Effector CD4-positive, alpha-beta T cell (primary cell): ENCODE results near the gene PRLH.
"Not testable (repeated sequence)": the region's sequence is repeated elsewhere in the genome, so short reads cannot be mapped to it uniquely, and the experiment has no call there.

Experiments
- DNase-seq: peaks from one replicate; pipeline ENCODE4 v3.0.0-alpha.2; 2020

The PRLH gene

DNA sequence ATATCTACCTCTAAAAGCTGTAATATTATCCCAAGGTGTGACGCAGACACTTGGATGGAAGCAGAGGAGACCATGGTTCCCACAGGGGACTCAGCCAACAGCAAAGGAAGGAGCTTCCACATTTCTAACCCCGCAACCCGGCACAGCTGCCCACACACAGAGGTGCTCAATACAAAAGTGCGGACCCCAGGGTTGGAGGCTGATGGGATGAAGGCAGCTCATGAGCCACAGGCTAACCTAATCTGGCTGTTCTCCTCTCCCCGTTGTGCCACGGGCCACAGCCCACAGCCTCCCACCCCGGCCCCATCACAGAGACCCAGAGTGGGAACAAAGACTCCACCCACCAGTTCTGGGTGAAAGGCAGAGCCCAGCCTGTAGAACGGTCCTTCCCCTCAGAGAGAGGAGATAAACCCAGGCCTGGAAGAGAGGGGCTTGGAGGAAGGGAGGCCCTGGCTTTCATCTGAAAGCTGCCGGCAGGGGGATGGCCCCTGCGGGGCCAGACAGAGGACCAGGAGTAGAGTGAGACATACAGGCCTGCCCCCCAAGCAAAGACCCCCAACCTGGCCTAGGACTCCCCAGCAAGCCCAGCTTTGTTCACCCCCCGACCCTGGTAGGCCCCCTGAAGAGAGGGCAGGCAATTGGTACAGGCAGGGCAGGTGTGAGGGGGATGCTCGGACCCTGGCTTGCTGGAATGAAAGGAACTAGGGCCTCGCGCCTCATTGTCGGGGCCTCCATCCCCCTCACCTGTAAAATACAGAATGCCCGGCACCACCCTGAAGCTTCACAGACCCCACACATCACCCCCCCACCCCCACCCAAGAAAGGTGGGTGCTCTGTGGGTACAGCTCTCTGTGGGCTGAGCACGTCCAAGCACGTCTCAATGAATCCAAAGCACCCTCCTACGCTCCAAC is 17.3 kb downstream of the PRLH start:
- no peak for DNase-seq

DNA sequence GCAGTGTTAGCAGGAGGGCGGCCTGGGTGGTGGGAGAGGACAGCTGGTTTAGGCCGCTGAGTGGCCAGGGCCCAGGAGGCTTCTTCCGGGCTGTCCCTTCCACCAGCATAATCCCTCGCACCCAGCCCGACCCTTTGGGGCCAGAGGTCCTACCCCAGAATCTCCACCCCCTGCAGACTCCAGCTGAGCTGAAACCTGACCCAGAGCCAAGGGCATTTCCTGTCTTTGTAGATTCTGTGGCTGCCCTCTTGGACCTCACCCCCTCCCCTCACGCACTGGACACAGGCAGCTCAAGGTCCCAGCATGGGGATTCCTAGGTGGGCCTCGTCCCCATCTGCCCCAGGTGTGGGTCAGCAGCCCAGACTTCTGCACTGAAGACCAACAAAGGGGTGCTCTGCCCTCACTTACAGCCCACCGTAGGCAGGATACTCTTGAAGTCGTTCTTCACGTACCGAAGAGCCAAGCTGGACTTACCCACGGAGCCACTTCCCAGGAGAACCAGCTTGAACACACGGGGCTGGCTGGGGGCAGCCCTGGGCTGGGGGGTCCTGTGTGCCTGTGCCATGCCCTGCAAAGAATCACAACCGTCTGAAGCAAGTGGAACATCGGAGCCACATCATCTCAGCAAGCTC is 19.3 kb downstream of the PRLH start:
- no peak for DNase-seq

DNA sequence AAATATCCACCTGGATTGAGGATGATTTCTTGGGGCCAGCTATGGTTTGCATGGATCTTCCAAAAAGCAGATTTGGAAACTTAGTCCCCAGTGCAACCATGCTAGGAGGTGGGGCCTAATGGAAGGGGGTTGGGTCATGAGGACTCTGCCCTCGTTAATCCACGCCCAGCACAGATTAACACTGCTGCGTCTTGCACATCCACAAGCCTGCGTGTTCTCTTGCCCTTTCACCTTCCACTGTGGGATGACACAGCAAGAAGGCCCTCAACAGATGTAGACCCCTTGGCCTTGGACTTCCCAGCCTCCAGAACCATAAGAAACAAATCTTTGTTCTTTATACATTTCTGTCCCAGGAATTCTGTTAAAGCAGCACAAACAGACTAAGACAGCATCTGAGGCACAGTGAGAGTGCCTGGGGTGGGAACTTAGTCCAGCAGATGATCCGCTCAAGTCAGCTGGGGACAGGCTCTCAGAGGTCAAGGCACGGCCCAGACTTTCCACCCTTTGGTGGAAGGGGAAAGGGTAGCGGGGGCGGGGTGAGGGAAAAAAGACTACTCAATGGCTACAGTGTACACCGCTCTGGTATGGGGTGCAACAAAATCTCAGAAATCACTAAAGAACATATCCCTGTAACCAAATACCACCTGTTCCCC is 21.8 kb downstream of the PRLH start:
- no peak for DNase-seq

DNA sequence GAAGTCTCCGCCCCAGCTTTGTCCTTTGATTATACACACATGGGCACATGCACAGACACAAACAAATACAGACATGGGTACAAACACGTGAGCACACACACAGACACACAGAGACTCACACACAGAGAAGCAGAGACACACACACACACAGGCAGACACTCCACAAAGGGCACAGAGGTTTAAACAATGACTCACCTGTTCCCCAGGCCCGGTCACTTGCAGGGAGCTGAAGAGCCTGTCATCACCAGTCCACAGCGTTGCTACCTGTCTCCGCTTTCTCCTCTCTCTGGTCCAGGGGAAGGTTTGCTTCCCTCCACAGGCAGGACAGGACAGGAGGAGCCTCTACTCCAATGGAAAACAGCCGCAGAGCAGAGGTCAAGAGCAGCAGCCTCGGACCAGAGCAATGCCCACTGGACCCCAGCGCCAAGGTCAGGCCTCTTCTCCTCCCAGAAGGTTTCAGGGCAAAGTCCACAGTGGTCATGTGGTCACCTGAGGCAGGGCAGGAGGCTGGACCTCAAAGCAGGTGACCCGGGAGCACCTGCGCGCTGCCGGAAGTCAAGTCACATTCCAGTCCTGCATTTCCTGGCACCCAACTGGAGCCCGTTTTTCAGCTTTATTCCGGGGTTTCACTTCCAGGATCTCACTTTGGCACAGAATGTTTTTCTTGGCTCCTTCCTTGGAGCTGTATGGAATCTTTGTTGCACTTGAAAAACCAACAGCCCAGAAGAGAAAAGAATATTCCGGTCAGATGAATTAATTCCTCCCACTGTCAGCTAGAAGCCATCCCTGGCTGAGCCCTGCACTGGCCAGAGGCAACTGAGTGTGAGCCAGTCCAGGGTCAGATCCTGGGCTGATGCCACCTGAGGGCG is 24.1 kb downstream of the PRLH start, which contains the start of gene RAB17:
Gene RAB17, minus strand, starts transcription at position 463 of the 869 bp plus-strand sequence. CDS start 4,580 bp downstream, outside the sequence.
- no peak for DNase-seq

DNA sequence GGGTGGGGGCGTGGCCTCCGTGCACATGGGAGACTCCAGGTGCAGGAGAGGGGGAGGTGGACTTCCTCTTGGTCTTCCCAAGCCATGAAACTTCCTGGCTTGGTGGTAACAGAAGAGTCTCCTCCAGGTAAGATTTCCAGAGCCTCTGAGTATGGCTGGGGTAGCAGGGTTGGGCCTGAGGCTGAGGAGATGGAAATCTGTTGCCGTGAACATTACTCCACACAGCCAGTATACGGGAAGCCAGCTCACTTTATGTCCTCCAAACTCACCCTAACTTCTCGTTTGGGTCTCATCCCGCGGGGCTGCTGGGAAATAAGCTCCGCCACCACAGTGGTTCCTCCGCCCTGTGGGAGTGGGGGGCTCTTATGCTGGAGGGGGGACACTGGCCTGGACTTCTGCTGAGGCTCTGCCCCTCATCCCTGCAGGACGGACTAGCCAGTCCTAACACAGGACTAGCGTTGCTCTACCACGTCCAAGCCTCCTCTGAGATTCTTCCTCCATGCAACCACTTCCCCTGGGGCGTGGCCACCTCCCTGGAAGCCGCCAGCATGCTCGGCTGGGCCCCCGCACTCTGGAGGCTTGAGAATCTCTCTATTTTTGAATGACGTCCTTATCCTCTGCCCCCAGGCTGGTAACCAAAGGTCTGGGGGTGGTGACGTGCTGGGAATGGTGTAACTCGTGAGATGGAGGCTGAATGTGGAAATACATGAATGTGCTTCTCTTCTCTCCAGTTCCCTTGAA is 24.9 kb downstream of the PRLH start:
- DNase-seq = no peak

DNA sequence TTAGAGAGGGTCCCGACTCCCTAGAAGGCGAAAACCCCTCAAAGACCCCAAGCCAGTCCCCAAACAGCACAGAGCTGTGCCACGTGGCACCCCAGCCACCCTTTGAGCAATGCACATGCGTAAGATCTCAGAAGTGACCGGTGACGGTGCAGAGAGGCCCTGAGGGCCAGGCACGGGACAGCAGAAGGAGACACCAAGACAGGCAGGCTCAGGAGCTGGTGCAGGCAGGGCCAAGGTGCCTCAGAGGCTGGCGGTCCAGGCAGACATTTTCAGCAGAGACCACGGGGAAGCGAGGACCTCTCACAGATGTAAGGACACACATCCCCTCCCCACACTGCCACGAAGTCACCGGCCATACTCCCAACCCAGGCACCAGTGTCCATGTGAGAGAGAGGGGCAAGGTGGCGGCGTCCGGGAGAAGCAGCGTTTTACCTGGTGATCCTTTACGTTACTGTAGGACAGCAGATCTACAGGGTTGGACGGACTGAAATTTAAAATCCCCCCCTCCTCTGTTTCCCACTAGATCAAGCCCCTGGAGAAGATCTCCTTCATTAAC is 26.1 kb downstream of the PRLH start:
- DNase-seq = no peak

DNA sequence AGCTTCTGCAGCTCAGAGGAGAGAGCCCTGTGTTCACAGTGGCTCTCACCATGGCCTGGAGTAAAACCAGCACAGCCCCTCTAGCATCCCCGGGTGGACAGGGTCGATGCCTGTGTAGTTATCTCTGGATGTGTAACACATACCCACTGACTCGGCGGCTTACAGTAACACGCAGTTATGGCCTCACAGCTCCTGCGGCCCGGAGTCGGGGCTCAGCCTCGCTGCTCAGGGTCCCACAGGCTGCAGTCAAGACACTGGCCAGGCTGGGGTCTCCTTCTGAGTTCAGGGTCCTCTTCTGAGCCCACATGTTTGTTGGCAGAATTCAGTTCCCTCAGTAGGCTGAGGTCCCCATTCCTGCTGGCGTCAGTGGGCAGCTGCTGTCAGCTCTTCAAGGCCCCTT is 26.7 kb downstream of the PRLH start:
- no peak for DNase-seq

DNA sequence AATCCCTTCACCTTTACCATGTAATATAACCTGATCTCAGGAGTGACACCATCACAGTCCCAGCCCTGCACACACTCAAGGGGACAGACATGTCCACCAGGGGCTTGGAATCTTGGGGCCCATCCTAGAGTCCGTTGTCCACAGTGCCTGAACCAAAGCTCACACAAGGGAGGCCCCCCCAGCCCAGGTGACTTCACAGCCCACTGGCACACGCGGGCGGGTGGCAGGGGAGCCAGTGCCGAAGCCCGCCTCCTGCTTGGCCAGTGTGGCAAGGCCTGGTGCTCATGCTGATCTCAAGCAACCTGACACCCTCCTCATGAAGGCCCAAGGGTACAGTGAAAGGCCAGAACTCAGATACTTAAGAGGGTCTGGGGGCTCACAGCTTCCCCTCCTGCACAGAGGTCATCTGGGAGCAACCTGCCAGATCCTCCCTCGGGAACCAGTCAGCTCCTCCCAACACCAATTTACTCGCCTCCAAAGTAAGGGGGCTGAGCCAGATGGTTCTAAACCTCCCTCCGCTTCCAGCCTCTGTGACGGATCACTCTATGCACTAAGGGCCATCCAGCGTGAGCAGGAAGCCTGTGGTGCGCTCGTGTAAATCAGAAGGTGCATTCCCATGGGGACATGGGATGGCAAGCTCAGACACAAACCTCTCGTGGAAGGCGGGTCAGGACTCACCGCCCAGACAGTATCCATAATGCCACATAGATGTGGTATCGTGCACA is 27.4 kb downstream of the PRLH start:
- no peak for DNase-seq

DNA sequence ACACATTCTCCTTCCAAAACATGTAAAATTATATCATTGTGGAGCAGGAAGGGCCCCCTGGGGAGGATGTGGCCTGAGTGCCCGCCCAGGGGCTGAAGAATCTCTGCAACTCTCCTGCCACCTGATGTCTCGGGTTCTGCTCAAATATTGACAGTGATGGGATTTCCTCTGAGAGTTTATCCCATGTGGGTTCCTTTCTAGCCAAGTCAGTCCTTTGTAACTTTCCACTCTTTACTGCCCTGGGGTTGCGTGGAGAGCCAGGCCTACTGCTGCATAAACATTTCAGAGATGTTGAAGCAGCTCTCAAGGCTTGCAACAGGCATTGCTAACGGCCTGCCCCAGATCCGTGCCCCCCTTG is 28.1 kb downstream of the PRLH start:
- DNase-seq = no peak

DNA sequence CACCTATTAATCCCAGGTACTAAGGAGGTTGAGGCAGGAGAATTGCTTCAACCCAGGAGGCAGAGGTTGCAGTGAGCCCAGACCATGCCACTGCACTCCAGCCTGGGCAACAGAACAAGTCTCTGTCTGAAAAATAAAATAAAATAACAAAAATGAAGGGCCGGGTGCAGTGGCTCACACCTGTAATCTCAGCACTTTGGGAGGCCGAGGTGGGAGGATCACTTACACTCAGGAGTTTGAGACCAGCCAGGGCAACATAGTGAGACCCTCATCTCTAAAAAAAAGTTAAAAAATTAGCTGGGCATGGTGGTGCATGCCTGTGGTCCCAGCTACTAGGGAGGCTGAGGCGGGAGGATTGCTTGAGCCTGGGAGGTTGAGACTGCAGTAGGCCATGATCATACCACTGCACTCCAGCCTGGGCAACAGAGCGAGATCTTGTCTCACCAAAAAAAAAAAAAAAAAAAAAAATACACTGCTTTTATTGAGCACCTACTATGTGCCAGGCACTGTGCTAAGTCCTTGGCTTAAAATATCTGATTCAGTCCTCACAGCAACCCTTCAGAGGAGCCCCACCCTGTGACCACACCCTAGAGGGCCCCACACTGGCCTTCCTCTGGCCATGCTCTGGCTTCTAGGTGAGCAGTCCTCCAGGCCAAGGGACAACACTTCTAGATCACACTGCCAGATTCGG is 29.6 kb downstream of the PRLH start:
- DNase-seq = not testable (repeated sequence)

DNA sequence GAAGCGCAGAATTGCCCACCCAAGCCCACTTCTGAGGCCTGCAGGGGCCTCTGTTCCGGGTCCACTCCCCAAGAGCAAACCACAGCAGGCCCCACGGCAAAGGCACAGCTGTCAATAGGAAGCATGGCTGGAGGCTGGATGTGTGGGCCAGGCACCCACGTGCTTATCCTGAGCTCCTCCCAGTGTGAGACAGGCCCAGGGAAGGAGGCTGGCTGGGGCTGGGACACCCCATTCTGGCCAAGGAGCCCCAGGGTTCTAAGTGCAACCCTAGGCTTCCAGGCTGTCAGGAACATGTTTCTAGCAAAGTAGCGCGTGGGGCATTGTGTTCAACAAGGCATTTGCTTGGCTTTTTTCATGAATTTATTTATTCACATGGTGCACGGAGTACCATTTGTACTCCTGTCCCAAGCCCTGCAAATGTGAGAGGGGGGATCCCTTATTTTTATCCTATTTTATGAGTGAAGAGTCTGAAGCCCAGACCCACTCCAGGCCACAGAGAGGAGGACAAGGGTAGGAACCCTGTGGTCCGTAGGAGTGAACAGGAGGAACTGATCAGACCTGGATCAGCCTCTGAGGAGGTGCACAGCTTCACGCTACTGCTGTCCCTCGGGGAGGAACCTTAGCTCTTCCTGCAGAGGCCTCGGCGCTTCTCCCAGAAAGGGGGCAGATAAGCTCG is 30.3 kb downstream of the PRLH start:
- no peak for DNase-seq

DNA sequence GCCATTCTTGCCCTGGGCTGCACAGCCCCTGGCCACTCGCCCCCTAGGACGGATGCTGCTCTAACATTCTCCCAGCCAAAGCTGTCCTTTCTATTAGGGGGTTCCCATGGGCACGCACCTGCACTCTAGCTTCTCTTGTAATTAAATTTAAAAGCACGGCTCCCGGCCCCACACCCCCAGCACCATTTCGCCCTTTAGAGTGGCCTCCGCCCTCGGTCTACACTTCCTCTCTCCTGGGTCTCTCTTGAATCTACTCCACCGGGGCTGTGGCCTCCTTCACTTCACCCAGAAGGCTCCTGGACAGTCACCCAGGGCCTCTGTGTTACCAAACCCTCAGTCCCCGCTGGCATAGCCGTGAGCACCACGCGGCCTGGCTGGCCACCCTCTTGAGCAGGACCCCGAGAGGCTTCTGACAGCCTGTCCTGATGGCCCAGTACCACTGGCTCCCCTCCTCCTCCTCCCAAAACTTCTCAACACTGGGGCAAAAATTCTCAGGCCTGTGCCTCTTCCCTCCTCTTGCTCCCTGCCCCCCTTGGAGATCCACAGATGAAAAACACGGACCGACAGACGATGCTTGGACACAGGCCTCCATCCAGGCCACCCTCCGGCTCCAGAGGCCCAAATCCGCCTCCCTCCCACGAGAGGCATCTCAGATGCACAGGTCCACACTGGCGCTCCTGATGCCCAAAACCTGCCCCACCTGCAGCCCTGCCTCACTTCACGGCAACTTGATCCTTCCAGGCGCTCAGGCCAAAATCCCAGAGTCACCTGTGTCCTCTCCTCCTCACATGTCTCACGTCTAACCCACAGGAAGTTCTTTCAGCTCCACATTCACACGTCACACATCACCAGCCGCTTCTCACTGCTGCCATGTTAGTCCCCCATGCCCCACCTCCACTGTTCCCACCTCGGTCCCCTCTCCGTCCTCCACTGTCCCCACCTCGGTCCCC is 31.1 kb downstream of the PRLH start:
- no peak for DNase-seq

DNA sequence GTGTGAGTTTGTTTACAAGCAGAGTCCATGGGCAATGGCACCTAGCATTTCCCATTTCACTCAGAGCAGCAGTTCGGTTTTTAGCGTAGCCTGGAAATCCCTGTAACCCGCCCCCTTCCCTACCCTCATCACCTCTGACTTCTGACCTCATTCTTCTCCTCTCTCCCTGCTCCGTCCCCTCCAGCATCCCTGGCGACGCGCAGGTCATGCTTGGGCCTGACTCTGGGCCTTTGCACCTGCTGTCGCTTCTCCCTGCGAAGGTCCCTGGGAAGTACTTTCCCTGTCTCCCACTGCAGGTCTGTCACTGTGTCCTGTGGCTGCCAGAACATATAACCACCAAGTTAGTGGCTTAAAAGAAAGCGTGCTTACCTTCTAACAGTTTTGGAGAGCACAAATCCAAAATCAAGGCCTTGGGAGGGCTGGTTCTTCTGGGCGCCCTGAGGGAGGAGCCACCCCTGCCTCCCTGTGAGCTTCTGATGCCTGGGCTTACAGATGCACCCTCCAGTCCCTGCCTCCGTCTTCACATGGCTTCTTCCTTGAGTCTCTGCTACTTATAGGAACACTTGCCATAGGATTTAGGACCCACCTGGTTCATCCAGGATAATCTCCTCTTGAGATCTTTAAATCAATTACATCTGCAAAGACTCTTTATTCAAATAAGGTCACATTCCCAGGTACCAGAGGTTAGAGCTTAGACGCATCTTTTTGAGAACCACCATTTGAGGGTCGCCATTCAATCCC is 32.3 kb downstream of the PRLH start:
- DNase-seq = no peak

DNA sequence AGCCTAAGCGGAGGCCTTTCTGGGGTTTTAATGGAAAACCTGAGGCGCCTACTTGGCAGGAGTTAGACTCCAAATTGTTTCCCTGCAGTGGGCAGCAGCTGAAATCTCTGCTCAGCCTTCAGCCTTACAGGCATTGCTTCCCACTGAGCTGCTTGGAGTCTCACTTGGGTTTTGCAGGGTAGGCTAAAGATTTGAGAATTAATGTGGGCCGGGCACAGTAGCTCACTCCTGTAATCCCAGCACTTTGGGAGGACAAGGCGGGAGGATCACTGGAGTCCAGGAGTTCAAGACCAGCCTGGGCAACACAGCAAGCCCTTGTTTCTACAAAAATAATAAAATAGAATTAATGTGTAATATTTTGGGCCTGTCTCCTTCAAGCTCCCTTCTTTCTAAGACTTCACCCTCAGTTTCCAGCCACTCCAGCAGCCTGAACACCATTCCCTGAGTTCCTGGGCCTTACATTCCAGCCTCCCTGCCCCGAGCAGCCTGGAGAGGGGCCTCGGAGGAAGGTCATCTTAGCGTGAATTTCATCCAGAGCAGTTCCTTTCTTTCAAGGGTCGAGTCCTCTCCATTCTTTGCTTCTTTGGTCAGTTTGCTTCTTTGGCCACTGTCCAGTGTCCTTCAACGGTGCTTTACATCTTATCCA is 33.2 kb downstream of the PRLH start:
- no peak for DNase-seq

DNA sequence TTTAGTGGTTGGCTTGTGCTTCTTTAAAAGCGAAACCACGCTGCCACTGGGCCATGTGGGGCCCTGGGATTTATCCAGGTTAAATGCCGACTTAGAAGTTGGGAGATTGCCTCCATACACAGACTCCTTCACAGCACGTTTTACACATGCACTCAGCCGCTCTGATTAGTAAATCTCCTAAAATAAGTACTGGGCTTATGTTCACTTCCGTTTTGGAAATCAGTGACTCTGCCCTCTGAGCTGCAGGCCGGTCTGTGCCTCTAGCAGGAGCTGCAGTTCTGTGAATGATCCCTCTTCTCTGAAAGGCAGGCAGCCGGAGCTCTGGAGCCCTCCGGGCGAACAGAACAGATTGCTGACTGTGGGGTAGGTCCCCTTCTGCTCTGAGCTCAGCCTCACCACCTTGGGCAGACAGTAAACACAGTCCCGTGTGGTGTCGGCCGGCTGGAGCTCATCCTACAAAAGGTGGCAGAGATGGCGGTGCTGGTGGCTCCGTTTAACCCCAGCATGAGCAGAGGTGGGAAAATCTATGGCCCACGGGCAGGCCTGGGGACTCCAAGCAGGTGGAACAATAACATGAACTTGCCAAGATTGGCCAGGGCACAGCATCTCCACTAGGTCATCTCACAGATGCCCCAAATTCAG is 34.0 kb downstream of the PRLH start:
- DNase-seq = no peak

DNA sequence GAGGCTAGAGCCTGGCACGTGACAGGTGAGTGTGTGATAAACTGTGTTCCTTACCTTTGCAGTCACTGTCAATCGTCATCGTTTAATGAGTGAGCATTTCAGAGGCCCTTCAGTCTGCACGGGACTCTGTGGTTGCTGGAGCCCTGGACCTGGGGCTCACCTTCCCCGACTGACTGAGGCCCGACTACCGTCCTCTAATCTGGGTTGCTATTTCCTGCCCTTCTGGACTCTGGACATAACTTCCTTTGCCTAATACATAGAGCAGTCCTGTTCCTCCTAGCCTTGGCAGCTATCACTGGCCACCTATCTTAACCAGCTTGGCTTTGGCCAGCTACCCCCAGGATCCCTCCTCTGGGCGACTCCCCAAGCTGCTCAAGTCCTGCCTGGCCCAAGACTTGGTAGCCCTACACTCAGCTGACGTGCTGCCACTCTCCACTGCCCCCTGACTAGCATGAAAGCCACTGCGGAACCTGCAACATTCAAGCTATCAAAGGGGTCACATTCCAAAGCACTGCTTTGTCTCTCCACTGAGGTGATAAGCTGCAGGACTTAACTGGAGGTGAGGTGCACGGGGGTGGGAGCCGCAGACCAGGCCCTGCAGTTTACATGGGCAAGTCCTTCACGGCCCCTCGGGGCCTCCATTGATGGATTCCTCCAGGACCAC is 35.2 kb downstream of the PRLH start:
- DNase-seq = no peak
